Measurements from ENCODE around the gene IGIP.

The IGIP gene

DNA sequence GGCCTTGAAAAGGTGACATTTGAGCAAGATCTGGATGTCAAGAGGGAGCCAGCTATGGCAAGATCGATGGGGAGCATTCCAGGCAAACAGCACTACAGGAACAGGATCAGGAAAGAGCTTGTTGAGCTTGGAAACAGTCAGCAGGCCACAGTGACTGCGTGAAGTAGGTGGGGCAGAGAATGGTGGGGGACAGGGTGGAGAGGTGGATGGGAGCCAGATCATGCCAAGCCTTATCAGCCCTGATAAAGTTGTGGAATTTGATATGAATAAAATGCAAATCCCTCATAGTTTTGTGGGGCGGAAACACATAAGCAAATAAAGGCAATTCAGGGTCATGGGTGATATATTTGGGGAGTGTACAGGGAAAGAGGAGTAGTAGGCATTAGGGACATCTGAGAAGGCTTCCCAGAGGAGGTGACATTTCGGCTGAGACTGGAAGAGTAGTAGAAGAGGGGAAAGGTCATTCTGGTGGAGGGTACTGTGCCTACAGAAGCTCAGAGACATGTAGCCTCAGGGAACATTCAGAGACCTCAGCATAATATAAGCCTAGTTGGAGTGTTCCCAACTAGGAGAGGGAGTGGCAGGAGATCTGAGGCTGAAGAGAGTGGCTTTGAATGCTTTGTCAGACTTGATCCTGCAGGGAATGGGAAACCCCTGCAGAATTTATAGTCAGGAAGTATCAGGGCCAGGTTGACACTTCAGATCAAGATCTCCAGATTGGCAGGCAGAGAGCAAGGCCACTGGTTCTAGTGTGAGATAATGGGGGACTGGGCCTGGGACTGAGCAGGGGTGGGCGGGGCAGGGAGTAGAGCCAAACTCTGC lies 39.6 kb downstream of the IGIP start:
- DNase-seq (ENCODE audit: low read depth) = no peak

DNA sequence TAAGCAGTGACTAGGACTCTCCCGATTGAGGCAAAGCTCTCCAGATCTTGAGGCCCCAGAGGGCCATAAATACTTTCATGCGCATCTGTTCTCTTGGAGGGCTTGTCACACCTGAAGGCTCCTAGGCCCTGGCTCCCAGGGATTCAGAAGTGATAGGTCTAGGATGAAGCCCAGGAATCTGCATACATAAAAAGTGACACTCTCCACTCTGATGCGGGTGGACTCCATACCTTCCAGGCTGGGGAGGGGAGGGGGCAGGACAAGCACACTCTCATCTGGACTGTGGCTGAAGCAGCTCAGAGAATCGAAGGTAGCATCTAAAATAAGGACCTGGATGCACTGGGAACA lies 40.2 kb downstream of the IGIP start:
- no peak for DNase-seq (ENCODE audit: low read depth)

DNA sequence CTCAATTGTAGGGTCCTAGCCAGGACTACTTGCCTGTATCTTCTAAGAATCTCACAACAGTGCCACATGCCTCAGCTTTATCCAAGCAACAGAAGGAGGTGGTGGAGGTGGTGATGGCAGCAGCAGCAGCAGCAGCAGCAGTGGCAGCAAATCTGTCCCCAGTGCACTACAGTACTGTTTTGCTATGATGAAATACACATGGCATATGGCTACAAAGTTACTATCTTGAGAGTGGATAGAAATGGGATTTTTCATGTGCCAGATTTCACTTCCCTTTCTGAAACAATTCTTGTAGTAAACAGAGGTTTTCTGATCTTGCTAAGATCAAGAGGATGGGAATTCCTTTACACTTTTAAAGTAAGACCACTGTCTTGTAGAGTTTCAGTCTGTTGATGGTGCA lies 41.2 kb downstream of the IGIP start:
- no peak for DNase-seq (ENCODE audit: low read depth)

DNA sequence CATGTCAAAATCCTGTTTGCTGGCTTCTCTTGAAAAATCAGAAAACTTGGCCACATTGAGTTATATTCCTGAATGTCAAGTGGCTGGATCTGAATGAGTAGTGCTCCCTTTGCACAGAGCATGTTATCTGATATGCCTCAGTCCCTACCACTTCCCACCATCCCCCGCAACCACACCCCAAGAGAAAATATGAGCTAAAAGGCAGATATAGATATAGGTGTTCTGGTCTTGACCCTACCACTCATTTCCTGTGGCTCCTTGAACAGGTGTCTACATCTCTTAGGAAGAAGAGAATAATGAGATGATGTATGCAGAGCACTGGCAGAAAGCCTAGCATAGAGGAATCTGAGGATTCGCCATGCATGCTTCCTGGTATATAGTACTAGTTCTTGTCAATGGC lies 42.6 kb downstream of the IGIP start:
- DNase-seq (ENCODE audit: low read depth) = no peak

DNA sequence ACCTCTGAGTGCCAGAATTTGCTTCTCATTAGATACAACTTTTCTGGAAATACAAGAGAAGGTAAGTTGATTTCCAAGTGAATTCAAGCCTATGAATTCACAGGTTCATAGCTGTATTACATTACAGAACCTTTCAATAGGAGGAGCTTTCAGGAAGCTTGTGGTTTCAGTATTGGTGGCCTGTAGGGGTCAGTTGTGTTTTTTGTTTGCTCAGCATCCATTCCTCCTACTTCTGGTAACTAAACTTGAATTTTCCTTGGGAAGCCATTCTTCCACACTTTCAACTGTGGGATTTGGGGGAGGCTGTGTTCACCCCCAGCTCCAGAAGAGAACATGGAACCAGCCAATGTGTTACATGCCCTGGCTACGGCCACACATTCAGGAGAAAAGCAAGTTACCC lies 43.7 kb downstream of the IGIP start:
- DNase-seq (ENCODE audit: low read depth) = no peak

DNA sequence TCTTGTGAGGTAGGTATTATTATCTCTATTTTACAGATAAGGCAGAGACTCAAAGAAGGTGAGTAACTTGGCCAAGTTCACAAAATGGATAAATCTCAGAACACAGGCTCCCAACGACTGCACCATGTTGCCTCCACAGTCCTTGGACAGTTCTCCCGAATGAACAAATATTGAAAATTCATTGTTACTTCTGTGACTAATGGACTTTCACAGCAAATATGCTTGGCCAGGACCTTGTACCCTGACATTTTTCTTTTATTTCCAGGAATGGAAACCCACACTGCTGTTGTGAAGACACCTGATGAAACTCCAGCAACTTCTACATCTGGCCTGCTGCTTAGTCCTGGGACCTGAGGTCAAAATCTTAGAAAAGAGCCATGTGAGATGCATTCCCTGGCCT lies 46.7 kb downstream of the IGIP start:
- DNase-seq (ENCODE audit: low read depth) = no peak

DNA sequence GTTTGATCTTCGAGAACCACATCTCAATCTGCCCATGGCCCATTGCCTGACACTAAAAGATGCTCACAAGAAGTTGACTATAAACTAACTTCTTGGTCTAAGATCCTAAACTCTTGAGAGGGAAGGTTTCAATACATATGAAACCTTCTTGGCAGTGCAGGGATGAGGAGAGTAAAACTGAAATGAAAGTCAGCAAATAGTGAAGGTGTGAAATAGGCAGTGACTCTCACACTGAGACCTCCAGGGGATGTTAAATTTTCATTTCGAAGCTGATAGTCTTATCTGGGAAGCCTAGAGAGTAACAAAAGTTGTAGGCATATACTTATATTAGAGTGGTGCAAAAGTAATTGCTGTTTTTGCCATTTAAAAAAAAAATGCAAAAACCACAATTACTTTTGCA lies 48.3 kb downstream of the IGIP start:
- no peak for DNase-seq (ENCODE audit: low read depth)

DNA sequence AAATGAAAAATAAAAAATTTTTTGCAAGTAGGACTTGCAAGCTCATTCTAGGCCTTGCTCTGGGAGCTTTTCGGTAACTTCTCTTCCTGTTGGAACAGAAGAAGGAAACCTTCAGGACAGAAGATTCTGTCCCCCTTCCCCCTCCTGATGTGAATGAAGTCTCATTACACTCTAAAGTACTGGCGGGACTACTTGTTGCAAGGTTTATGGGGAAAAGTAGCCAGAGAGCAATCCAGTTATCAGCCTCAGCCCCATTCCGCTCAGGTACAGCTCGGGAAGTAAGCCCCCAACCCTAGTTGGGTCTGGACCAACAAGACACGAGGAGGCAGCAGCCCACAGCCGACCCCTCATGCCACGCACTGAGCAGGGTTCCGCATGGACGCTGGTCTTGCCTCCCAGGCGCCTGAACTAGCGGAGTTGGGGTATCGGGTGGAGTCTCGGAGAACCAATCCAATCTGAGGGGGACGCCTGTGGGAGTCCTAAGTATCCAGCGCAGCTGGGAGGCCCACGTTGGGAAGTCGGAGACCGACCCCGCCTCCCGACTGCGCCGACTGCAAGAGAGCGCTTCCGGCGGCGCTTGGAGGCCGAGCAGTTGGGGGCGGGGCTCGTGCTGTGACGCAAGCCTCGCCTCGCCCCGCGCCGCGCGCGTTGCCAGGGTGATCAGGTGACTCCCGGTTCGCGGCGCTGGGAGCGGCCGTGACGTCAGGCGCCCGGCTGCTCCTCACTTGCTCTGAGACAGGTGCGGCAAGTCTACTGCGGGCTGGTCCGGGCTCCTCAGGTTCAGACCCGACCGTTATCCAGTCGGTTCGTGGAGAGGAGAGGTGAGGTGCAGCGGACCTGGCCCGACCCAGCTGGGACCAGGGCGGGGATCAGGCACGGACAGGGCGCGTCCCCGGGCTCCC lies 49.0 kb downstream of the IGIP start, which contains the start of gene CYSTM1:
Gene CYSTM1, plus strand, starts transcription at position 724 of the 902 bp plus-strand sequence. CDS start 19,278 bp downstream, outside the sequence.
- DNase-seq (ENCODE audit: low read depth) = peak; percentile 86

DNA sequence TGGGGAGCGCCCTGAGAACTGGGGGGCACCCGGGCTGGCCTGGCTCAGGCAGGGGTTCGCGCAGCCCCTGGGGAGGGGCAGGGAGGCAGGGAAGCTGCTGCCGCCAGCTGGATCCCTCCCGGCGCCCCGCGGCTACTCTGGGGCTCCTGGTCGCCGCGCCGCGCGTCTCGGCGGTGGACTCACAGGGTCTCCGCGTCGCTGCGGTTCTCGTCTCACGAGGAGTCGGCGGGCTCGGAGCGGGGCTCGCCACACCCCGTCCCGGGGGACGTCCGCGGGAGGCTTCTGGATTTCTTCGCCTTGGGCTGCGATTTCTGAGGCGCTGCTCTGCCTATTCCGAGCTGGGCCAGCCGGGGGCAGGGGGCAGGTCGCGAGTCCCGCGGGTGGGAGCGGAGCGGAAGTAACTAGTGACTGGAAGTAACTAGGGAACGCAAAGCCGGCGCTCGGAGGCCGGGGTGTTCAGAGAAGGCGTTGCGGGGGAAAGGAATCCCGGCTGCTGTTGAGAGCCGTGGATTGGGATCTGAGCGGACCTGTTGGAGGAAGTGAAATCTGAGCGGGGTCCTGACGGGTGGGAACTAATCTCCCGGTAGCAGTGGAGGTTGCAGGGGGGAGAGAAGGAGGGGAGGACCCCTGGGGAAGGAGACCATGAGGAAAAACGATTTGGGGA lies 49.8 kb downstream of the IGIP start:
- DNase-seq (ENCODE audit: low read depth) = peak; percentile 40

DNA sequence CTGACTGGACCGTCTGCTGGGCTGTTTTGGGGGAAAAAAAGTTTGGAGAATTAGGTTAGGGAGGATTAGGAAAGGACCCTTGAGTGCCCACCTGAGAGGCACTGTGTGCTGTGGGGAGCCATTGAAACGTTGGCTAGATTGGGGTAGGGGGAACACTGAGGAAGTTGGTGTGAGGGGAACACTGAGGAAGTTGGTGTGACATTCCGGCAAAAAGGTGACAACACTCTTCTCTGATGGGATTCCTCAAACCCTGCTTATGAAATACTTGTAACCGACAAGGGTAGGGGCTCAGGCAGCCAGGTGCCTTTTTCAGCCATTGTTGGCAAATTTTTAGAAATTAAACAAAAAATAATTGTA lies 50.3 kb downstream of the IGIP start:
- no peak for DNase-seq (ENCODE audit: low read depth)

DNA sequence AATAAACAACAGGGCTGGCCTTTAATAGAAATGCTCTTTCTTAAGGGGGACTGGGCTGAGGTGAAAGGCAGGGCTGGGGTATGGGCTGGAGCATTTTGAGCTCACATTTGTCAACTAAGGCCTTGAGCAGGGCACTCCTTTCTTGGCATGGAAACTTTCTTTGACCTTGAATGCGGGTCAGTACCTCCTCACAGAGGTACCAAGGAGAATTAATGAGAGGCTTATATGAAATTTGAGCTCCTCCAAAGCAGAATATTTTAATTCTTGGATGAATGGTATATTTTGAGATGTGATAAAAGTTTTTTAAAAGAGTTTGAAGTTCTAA lies 52.3 kb downstream of the IGIP start:
- DNase-seq (ENCODE audit: low read depth) = no peak

DNA sequence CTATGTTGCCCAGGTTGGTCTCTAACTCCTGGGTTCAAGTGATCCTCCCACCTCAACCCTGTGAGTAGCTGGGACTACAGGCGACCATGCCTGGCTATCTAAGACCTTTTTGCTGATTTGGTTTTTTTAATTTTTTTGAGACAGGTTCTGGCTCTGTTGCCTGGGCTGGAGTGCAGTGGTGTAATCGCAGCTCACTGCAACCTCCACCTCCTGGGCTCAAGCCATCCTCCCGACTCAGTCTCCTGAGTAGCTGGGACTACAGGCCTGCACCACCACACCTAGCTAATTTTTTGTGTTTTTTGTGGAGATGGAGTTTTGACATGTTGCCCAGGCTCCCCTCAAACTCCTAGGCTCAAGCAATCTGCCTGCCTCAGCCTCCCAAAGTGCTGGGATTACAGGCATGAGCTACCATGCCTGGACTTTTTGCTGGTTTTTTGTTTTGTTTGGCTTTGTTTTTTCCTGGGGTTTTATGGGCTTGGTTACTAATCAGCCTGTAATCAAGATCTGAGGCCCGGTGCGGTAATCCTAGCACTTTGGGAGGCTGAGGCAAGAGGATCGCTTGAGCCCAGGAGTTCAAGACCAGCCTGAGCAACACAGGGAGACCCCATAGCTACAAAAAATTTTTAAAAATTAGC lies 52.9 kb downstream of the IGIP start:
- no peak for DNase-seq (ENCODE audit: low read depth)
